ENCODE data around the gene HEXA. TPM values are rescaled to one million over a fixed set of nuclear protein-coding genes. Genes with fewer than 3 reads are reported as not detected.

Gene HEXA
- total and polyA plus RNA-seq, 2 donors from 2014 or later, result 138 to 199 TPM

DNA sequence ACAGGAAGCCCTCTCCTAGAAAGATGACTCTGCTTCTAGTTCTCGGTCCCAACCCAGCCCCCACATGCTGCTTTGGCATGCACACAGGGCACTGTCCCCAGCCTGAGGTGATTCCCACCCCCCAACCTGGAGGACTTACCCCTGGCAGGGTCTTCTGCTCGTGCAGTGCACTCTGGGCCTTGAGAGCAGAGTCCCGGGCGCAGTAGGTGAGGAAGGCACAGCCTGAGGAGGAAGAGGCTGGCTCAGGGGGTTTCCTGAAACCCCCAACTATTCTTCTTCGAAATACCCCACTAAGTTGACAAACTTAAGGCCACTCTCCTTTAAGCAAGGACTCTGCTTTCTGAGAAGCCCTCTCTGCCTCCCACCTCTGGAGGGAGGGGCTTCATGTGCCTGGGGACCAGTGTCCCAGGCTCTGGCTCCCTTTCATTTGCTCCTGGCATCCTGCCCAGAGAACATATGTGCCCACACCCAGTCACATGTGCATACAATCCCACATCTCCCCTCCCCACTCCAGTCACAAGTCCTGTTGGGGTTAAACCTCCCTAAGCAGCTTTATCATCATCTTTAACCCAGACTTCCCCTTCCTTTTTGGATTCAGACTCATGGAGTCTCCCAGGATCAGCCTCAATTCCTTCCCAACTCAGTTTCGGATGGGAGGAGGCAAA lies 60.0 kb downstream of the HEXA start:
- DNase-seq (no peak), FAIRE-seq (no peak)
- intact Hi-C loops (cut with DNase I), result no loop called here
- Histone ChIP-seq H3K4me1 (ENCODE audit: control insufficient read depth in 2 of 3, insufficient read depth in 2 of 3, low read depth in 1 of 3, low read length in 3 of 3) (no peaks in the 10 kb centered on the region), H3K9me3 (ENCODE audit: control insufficient read depth in 2 of 3, insufficient read depth in 1 of 3, low read length in 3 of 3) (no peaks in the 10 kb centered on the region), H3K9ac (ENCODE audit: low read length in 3 of 3) (no peak overlapping the region), H3K36me3 (ENCODE audit: control insufficient read depth in 2 of 3, insufficient read depth in 3 of 3, low read length in 3 of 3) (no peaks in the 10 kb centered on the region), H3K27ac (ENCODE audit: low read depth in 2 of 2, low read length in 2 of 2) (no peak overlapping the region), H3K27me3 (ENCODE audit: control insufficient read depth, insufficient read depth, low read length) (no peaks in the 10 kb centered on the region), H3K4me3 (ENCODE audit: low read length in 3 of 3) (no peak overlapping the region)
- TF ChIP-seq, protein P1, sequence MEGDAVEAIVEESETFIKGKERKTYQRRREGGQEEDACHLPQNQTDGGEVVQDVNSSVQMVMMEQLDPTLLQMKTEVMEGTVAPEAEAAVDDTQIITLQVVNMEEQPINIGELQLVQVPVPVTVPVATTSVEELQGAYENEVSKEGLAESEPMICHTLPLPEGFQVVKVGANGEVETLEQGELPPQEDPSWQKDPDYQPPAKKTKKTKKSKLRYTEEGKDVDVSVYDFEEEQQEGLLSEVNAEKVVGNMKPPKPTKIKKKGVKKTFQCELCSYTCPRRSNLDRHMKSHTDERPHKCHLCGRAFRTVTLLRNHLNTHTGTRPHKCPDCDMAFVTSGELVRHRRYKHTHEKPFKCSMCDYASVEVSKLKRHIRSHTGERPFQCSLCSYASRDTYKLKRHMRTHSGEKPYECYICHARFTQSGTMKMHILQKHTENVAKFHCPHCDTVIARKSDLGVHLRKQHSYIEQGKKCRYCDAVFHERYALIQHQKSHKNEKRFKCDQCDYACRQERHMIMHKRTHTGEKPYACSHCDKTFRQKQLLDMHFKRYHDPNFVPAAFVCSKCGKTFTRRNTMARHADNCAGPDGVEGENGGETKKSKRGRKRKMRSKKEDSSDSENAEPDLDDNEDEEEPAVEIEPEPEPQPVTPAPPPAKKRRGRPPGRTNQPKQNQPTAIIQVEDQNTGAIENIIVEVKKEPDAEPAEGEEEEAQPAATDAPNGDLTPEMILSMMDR (IDR thresholded peaks at IDR 0.05; ENCODE audit: borderline replicate concordance, extremely low read depth, insufficient read depth), result no peak

DNA sequence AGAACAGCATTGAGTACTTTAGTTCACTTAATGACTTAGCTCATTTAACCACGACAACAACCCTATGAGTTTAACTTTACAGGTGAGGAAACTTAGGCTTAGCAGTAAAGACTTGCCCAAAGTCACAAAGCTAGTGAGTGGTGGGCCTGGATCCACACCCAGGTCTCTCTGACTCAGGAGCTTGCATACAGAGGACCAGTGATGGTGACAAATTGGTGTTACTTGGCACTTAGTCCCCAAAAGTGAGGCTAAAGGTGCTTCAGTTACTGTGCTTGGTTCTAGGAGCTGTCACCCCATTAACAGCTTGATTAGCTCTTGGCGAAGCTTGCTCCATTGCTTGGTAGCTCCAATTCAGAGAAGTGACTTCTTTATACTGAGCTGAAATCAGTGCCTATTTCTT lies 61.9 kb downstream of the HEXA start:
- Histone ChIP-seq H3K9ac (ENCODE audit: low read length in 3 of 3) (no peak overlapping the region), H3K4me1 (ENCODE audit: control insufficient read depth in 2 of 3, insufficient read depth in 2 of 3, low read depth in 1 of 3, low read length in 3 of 3) (no peaks in the 10 kb centered on the region), H3K27me3 (ENCODE audit: control insufficient read depth, insufficient read depth, low read length) (no peaks in the 10 kb centered on the region), H3K9me3 (ENCODE audit: control insufficient read depth in 2 of 3, insufficient read depth in 1 of 3, low read length in 3 of 3) (no peaks in the 10 kb centered on the region), H3K36me3 (ENCODE audit: control insufficient read depth in 2 of 3, insufficient read depth in 3 of 3, low read length in 3 of 3) (no peaks in the 10 kb centered on the region), H3K27ac (ENCODE audit: low read depth in 2 of 2, low read length in 2 of 2) (no peak overlapping the region), H3K4me3 (ENCODE audit: low read length in 3 of 3) (no peak overlapping the region)
- TF ChIP-seq, protein P1 (IDR thresholded peaks at IDR 0.05; ENCODE audit: borderline replicate concordance, extremely low read depth, insufficient read depth), result no peak
- no peak for FAIRE-seq
- DNase-seq, result no peak
- intact Hi-C loops (cut with DNase I), result no loop called here

DNA sequence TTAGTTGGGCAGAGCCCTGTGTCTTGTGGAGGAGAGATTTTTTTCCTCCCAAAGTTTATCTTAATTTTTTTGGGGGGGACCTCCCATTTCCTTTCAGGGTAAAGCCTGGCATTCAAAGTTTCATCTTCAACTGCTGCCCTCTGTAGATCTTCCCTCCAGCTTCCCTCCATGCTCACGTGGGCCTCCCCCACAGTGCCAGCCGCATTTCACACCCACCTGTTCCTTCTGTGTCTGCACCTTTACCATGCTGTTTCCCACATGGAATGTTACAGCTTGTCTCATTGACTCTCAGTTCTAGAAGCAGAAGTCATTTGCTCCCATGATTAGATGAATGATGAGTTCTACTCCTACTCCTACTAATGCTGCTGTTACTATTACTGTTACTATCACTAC lies 62.4 kb downstream of the HEXA start:
- Histone ChIP-seq H3K4me1 (ENCODE audit: control insufficient read depth in 2 of 3, insufficient read depth in 2 of 3, low read depth in 1 of 3, low read length in 3 of 3) (no peaks in the 10 kb centered on the region), H3K9ac (ENCODE audit: low read length in 3 of 3) (no peak overlapping the region), H3K36me3 (ENCODE audit: control insufficient read depth in 2 of 3, insufficient read depth in 3 of 3, low read length in 3 of 3) (no peaks in the 10 kb centered on the region), H3K27ac (ENCODE audit: low read depth in 2 of 2, low read length in 2 of 2) (no peak overlapping the region), H3K27me3 (ENCODE audit: control insufficient read depth, insufficient read depth, low read length) (no peaks in the 10 kb centered on the region), H3K9me3 (ENCODE audit: control insufficient read depth in 2 of 3, insufficient read depth in 1 of 3, low read length in 3 of 3) (no peaks in the 10 kb centered on the region), H3K4me3 (ENCODE audit: low read length in 3 of 3) (no peak overlapping the region)
- intact Hi-C loops (cut with DNase I), result no loop called here
- TF ChIP-seq, protein P1 (IDR thresholded peaks at IDR 0.05; ENCODE audit: borderline replicate concordance, extremely low read depth, insufficient read depth), result no peak
- no peak for FAIRE-seq
- DNase-seq, result no peak

Data from kidney (tissue), 14 donors.